Endodermal cell (in vitro differentiated cells): ENCODE measurements around the gene TNS3. TPM values are rescaled to one million over a fixed set of nuclear protein-coding genes. Genes with fewer than 3 reads are reported as not detected.
A peak's percentile ranks its signal among the peaks of the same experiment; 100 is the strongest.

ENCODE experiments used
- DNase-seq: peaks from one replicate; pipeline ENCODE4 v3.0.0-alpha.2; 2017
- H3K27ac ChIP-seq: 2 replicates; pipeline ENCODE4 v1.5.1; 2013; ENCODE audit warnings: mild to moderate bottlenecking, low read depth, low read length, moderate library complexity
- H3K27me3 ChIP-seq: 2 replicates; pipeline ENCODE4 v1.6.1; 2013; ENCODE audit warnings: mild to moderate bottlenecking, low read length, moderate library complexity; ENCODE audit not compliant: insufficient read depth, control insufficient read depth, poor library complexity, severe bottlenecking
- H3K36me3 ChIP-seq: 2 replicates; pipeline ENCODE4 v1.7.0; 2013; ENCODE audit warnings: mild to moderate bottlenecking, low read length, moderate library complexity; ENCODE audit not compliant: control insufficient read depth, insufficient read depth
- H3K4me1 ChIP-seq: one replicate; pipeline ENCODE4 v1.7.0; 2013; ENCODE audit warnings: low read length; ENCODE audit not compliant: control insufficient read depth, insufficient read depth
- H3K4me3 ChIP-seq: 2 replicates; pipeline ENCODE4 v1.5.1; 2013; ENCODE audit warnings: mild to moderate bottlenecking, low read length, moderate library complexity
- H3K9ac ChIP-seq: 2 replicates; pipeline ENCODE4 v1.6.1; 2013; ENCODE audit warnings: mild to moderate bottlenecking, low read length, moderate library complexity; ENCODE audit not compliant: poor library complexity, severe bottlenecking; ENCODE audit errors: extremely low read depth
- H3K9me3 ChIP-seq: 2 replicates; pipeline ENCODE4 v1.6.1; 2013; ENCODE audit warnings: mild to moderate bottlenecking, low read length, moderate library complexity; ENCODE audit not compliant: control insufficient read depth
- H3K27ac Mint-ChIP-seq: 2 replicates; pipeline ENCODE4 v1.8.0; 2020; ENCODE audit warnings: mixed read lengths
- H3K27me3 Mint-ChIP-seq: 2 replicates; pipeline ENCODE4 v1.8.0; 2021; ENCODE audit warnings: mild to moderate bottlenecking, mixed read lengths; ENCODE audit not compliant: insufficient read depth
- H3K36me3 Mint-ChIP-seq: 2 replicates; pipeline ENCODE4 v1.8.0; 2020; ENCODE audit warnings: low read depth, mixed read lengths
- H3K4me1 Mint-ChIP-seq: 2 replicates; pipeline ENCODE4 v1.8.0; 2020; ENCODE audit warnings: mixed read lengths
- H3K4me3 Mint-ChIP-seq: 2 replicates; pipeline ENCODE4 v1.8.0; 2020; ENCODE audit warnings: mild to moderate bottlenecking, moderate library complexity, mixed read lengths
- H3K9me3 Mint-ChIP-seq: 2 replicates; pipeline ENCODE4 v1.8.0; 2020; ENCODE audit warnings: mild to moderate bottlenecking, mixed read lengths
- CTCF ChIP-seq: fragments of 200-600 bp; sonication (generic); conservative IDR thresholded peaks from 2 replicates; pipeline ENCODE4 v1.5.0; 2021; ENCODE audit warnings: antibody characterized with exemption, mild to moderate bottlenecking
- WGBS, 2 experiments: methylation state at CpG; one replicate each; pipeline versions ENCODE4 v1.1.5 to v1.1.7; 2013; ENCODE audit warnings: missing lambda C conversion rate in 2 of 2, mixed read lengths in 1 of 2; ENCODE audit not compliant: insufficient coverage in 1 of 2, insufficient read length in 1 of 2; 5-methylcytosine and 5-hydroxymethylcytosine counted together
- total RNA-seq, 2 donors: library from RNA; stranded (reverse); fragmentation: NEBNext Ultra II Directional in 1 of 2; extraction: Animal tissue kit (Norgen Biotek cat#: 25700) in 1 of 2; gene quantifications; 2 replicates in 1 of 2; 3 replicates in 1 of 2; pipeline ENCODE4 v1.2.1, GENCODE V29; 2021

Gene TNS3
- total RNA-seq, 2 donors from 2014 or later, result 33.8 to 38.5 TPM

GRCh38 chr7:47435889-47436312, 146.0 kb downstream of the TNS3 start:
- no peak overlapping the region for H3K27ac ChIP-seq
- H3K4me3 ChIP-seq, result no peak overlapping the region
- Mint-ChIP-seq H3K27me3 (no peaks in the 10 kb centered on the region), H3K27ac (no peak overlapping the region), H3K4me1 (peaks cover 24% of the 10 kb centered on the region), H3K36me3 (peaks cover 20% of the 10 kb centered on the region), H3K9me3 (peaks cover 1% of the 10 kb centered on the region), H3K4me3 (no peak overlapping the region)
- peak; percentile 88 for TF ChIP-seq CTCF
- WGBS, 2 experiments, result 47 to 63% methylated on average over 3 to 5 of the region's 5 CpGs
- no peak overlapping the region for H3K9ac ChIP-seq
- H3K36me3 ChIP-seq, result no peaks in the 10 kb centered on the region
- H3K4me1 ChIP-seq, result peaks cover 8% of the 10 kb centered on the region
- H3K27me3 ChIP-seq, result no peaks in the 10 kb centered on the region
- peak; percentile 87 for DNase-seq
- no peaks in the 10 kb centered on the region for H3K9me3 ChIP-seq

- TF ChIP-seq CTCF, result no peak
Measured at GRCh38 chr7:47433564-47433895, 148.4 kb downstream of the TNS3 start.

GRCh38 chr7:47432671-47433563, 149.0 kb downstream of the TNS3 start:
- Histone ChIP-seq H3K27ac (no peak overlapping the region), H3K4me3 (no peak overlapping the region), H3K9ac (no peak overlapping the region), H3K27me3 (no peaks in the 10 kb centered on the region), H3K4me1 (no peaks in the 10 kb centered on the region), H3K36me3 (peaks cover 4% of the 10 kb centered on the region), H3K9me3 (no peaks in the 10 kb centered on the region)
- Mint-ChIP-seq H3K27ac (peak overlapping the region; percentile 10), H3K4me3 (no peak overlapping the region), H3K9me3 (peaks cover 1% of the 10 kb centered on the region), H3K4me1 (peaks cover 8% of the 10 kb centered on the region), H3K27me3 (no peaks in the 10 kb centered on the region), H3K36me3 (peaks cover 27% of the 10 kb centered on the region)
- no peak for TF ChIP-seq CTCF
- 91 to 95% methylated on average over 17 of the region's 17 CpGs for WGBS, 2 experiments
- no peak for DNase-seq

More at GRCh38 chr7:47433564-47433895, 148.4 kb downstream of the TNS3 start:
- H3K9me3 Mint-ChIP-seq, result peaks cover 1% of the 10 kb centered on the region
- no peak for DNase-seq
- no peak overlapping the region for H3K4me3 ChIP-seq
- H3K27ac Mint-ChIP-seq, result no peak overlapping the region
- peaks cover 27% of the 10 kb centered on the region for H3K36me3 Mint-ChIP-seq
- no peaks in the 10 kb centered on the region for H3K27me3 Mint-ChIP-seq
- H3K9me3 ChIP-seq, result no peaks in the 10 kb centered on the region
- H3K27me3 ChIP-seq, result no peaks in the 10 kb centered on the region
- peaks cover 13% of the 10 kb centered on the region for H3K4me1 Mint-ChIP-seq
- no peak overlapping the region for H3K27ac ChIP-seq
- peaks cover 5% of the 10 kb centered on the region for H3K4me1 ChIP-seq
- H3K4me3 Mint-ChIP-seq, result no peak overlapping the region
- WGBS, 2 experiments, result 91% methylated on average over 2 of the region's 2 CpGs; no CpG with 5 or more reads in 1 of the 2 experiments
- H3K9ac ChIP-seq, result no peak overlapping the region
- H3K36me3 ChIP-seq, result peaks cover 4% of the 10 kb centered on the region
